ENCODE results near the gene PAWR. TPM values are rescaled to one million over a fixed set of nuclear protein-coding genes. Genes with fewer than 3 reads are reported as not detected.

Gene PAWR
- total and polyA plus RNA-seq, 2 experiments from 2014 or later = 149 to 180 TPM

DNA sequence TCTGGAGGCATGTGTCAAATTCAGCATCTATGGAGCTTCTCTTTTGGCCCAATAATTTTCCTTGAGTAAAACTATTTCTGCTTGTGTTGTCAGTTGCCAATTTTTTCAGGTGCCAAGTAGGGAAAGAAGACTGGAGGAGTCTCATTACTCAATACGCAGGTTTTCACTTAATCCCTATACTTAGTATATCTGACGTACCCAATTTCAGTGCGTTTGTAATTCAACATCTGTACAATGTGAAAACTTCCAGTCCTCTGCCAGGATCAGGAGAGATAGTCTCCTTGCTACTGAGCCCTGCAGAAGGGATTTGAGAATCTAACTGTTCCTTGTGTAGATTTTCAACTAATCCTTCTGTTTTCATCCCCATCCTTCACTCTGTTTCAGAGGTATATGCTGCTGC, 5.7 kb upstream of the PAWR start:
- peaks cover 7% of the 10 kb centered on the region for H3K9me2 ChIP-seq (ENCODE audit: insufficient read depth)
- no peak overlapping the region for H3K4me2 ChIP-seq
- no peaks in the 10 kb centered on the region for H3K36me3 ChIP-seq (ENCODE audit: insufficient read depth)
- Mint-ChIP-seq H3K4me1 (peaks cover 17% of the 10 kb centered on the region), H3K27me3 (ENCODE audit: insufficient read depth, low read depth, poor library complexity) (no peaks in the 10 kb centered on the region), H3K4me3 (no peak overlapping the region), H3K36me3 (ENCODE audit: low read depth) (peaks cover 6% of the 10 kb centered on the region; the same call in 1 of the 3 replicates), H3K27ac (no peak overlapping the region), H3K9me3 (no peaks in the 10 kb centered on the region)
- no peaks in the 10 kb centered on the region for H3K27me3 ChIP-seq (ENCODE audit: insufficient read depth)
- H3K4me3 ChIP-seq = no peak overlapping the region
- no peak for TF ChIP-seq CTCF (conservative IDR thresholded peaks at IDR 0.05; ENCODE audit: low read depth in 2 of 2)
- TF ChIP-seq POLR2AphosphoS5 (IDR thresholded peaks at IDR 0.05; ENCODE audit: low read depth) = no peak
- TF ChIP-seq EZH2phosphoT487 (IDR thresholded peaks at IDR 0.05; ENCODE audit: unreplicated experiment) = no peak
- TF ChIP-seq, protein P1, sequence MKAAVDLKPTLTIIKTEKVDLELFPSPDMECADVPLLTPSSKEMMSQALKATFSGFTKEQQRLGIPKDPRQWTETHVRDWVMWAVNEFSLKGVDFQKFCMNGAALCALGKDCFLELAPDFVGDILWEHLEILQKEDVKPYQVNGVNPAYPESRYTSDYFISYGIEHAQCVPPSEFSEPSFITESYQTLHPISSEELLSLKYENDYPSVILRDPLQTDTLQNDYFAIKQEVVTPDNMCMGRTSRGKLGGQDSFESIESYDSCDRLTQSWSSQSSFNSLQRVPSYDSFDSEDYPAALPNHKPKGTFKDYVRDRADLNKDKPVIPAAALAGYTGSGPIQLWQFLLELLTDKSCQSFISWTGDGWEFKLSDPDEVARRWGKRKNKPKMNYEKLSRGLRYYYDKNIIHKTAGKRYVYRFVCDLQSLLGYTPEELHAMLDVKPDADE (IDR thresholded peaks at IDR 0.05) = no peak
- TF ChIP-seq ZNF462 (CRISPR knock-in tag; IDR thresholded peaks at IDR 0.05) = no peak
- TF ChIP-seq JUNB (IDR thresholded peaks at IDR 0.05; ENCODE audit: unreplicated experiment) = no peak
- no peak for TF ChIP-seq ZNF114 (CRISPR knock-in tag; IDR thresholded peaks at IDR 0.05)
- H3K27ac ChIP-seq (ENCODE audit: low read depth) = no peak overlapping the region
- ATAC-seq = no peak
- peaks cover 4% of the 10 kb centered on the region; the same call in 1 of the 2 replicates for H3F3A ChIP-seq (replicated peaks; ENCODE audit: low read depth)
- peaks cover 10% of the 10 kb centered on the region for H3K79me2 ChIP-seq (replicated peaks; ENCODE audit: insufficient read depth)
- H2AFZ ChIP-seq = no peak overlapping the region
- H3K4me1 ChIP-seq (ENCODE audit: insufficient read depth) = peaks cover 15% of the 10 kb centered on the region
- no peak for DNase-seq (ENCODE audit: low spot score)
- H4K20me1 ChIP-seq (replicated peaks; ENCODE audit: insufficient read depth) = no peaks in the 10 kb centered on the region
